Fibroblast of villous mesenchyme (primary cell): Measurements from ENCODE around the gene NECTIN1. TPM values are rescaled to one million over a fixed set of nuclear protein-coding genes. Genes with fewer than 3 reads are reported as not detected.
A peak's percentile ranks its signal among the peaks of the same experiment; 100 is the strongest.

Experiments used
- DNase-seq: peaks from one replicate; pipeline ENCODE4 v3.0.0-alpha.2; 2010; ENCODE audit warnings: low read depth
- H3K4me3 ChIP-seq: 2 replicates; pipeline ENCODE4 v1.5.1; 2011; ENCODE audit warnings: low read depth, mild to moderate bottlenecking, low read length
- CTCF ChIP-seq: IDR thresholded peaks from 2 replicates; pipeline ENCODE4 v1.5.1; 2012; ENCODE audit warnings: low read depth, mild to moderate bottlenecking, low read length; ENCODE audit not compliant: insufficient read depth
- small RNA-seq: library from RNA; depleted of rRNA; stranded (forward); fragments of <200 nt; gene quantifications from one replicate; pipeline ENCODE3, GENCODE V24; 2012
- total RNA-seq: library from RNA; depleted of rRNA; stranded (reverse); fragments of >200 nt; gene quantifications from 2 replicates; pipeline ENCODE4 v1.2.3, GENCODE V29; 2012

The NECTIN1 gene
- total RNA-seq, 1 donor: 3.9 TPM

- H3K4me3 ChIP-seq: no peak overlapping the region
- TF ChIP-seq CTCF: no peak
- DNase-seq: peak; percentile 81
Measured at GRCh38 chr11:119594639-119595249, 134.3 kb downstream of the NECTIN1 start.

GRCh38 chr11:119593346-119593745 is 135.7 kb downstream of the NECTIN1 start:
- no peak overlapping the region for H3K4me3 ChIP-seq
- DNase-seq: no peak
- TF ChIP-seq CTCF: no peak

- DNase-seq: no peak
- TF ChIP-seq CTCF: no peak
Measured at GRCh38 chr11:119592642-119593041, 136.4 kb downstream of the NECTIN1 start.

GRCh38 chr11:119591836-119592310 is 137.1 kb downstream of the NECTIN1 start:
- no peak for TF ChIP-seq CTCF
- no peak overlapping the region for H3K4me3 ChIP-seq
- no peak for DNase-seq

More at GRCh38 chr11:119592642-119593041, 136.4 kb downstream of the NECTIN1 start:
- no peak overlapping the region for H3K4me3 ChIP-seq

- DNase-seq: no peak
- TF ChIP-seq CTCF: no peak
- no peak overlapping the region for H3K4me3 ChIP-seq
Measured at GRCh38 chr11:119590651-119591351, 138.2 kb downstream of the NECTIN1 start.

GRCh38 chr11:119589001-119589400 is 140.0 kb downstream of the NECTIN1 start:
- no peak overlapping the region for H3K4me3 ChIP-seq
- no peak for DNase-seq
- TF ChIP-seq CTCF: no peak

Small RNAs within 50 kb of the gene (small RNA-seq; reads per million reads assigned to genes)
- gene RNU6-1123P: not detected
